Panc1 (cell line): ENCODE data around the gene SESN1. TPM values are rescaled to one million over a fixed set of nuclear protein-coding genes. Genes with fewer than 3 reads are reported as not detected.

Experiments
- ATAC-seq: fragments of 200-7000 bp; cut with Tn5 transposase; 2 replicates; pipeline ENCODE4 v1.9.1; 2020; ENCODE audit warnings: mild to moderate bottlenecking, moderate library complexity
- BruUV-seq: library from RNA; stranded (reverse); fragments of 400-500 nt; replicated peaks from 2 replicates; lab custom pipeline; 2021; lab: Mats Ljungman, UMichigan
- CTCF ChIA-PET: fragments of 300-600 bp; sonication (Branson Sonifier 250); formaldehyde crosslinking; loops from one replicate; lab custom pipeline; 2022; ENCODE audit warnings: antibody characterized with exemption; lab: Charles Lee
- POLR2A ChIA-PET: fragments of 300-600 bp; sonication (Branson Sonifier 250); formaldehyde crosslinking; loops from one replicate; lab custom pipeline; 2022; ENCODE audit warnings: antibody characterized with exemption; lab: Charles Lee
- DNase-seq: peaks from one replicate; pipeline ENCODE4 v3.0.0-alpha.2; 2010; ENCODE audit warnings: low read depth, low spot score
- H3K27ac ChIP-seq: 2 replicates; pipeline ENCODE4 v1.5.1; 2011; ENCODE audit warnings: mild to moderate bottlenecking, low read length, inconsistent platforms
- H3K27me3 ChIP-seq: fragments of 200-500 bp; sonication (Bioruptor generic); 2 replicates; pipeline ENCODE4 v1.6.0; 2014; ENCODE audit warnings: low read length, inconsistent platforms; ENCODE audit not compliant: control insufficient read depth, insufficient read depth
- H3K36me3 ChIP-seq: fragments of 200-500 bp; sonication (Bioruptor generic); 2 replicates; pipeline ENCODE4 v1.5.1; 2014; ENCODE audit warnings: inconsistent platforms, mild to moderate bottlenecking, low read length, moderate library complexity; ENCODE audit not compliant: control insufficient read depth, insufficient read depth
- H3K4me1 ChIP-seq: 2 replicates; pipeline ENCODE4 v1.5.1; 2011; ENCODE audit warnings: inconsistent platforms, mild to moderate bottlenecking, low read length, moderate library complexity; ENCODE audit not compliant: control insufficient read depth, insufficient read depth
- H3K4me3 ChIP-seq, 2 experiments: 2 replicates each; pipeline ENCODE4 v1.5.1; 2011 to 2012; ENCODE audit warnings: low read depth in 2 of 2, low read length in 2 of 2, mild to moderate bottlenecking in 2 of 2, inconsistent platforms in 1 of 2, moderate library complexity in 1 of 2
- H3K9me3 ChIP-seq: fragments of 200-500 bp; sonication (Bioruptor generic); 2 replicates; pipeline ENCODE4 v1.5.1; 2014; ENCODE audit warnings: low read depth, mild to moderate bottlenecking, inconsistent platforms, low read length, moderate library complexity; ENCODE audit not compliant: control insufficient read depth, insufficient read depth
- POLR2AphosphoS5 ChIP-seq: IDR thresholded peaks from 2 replicates; pipeline ENCODE4 v1.6.1; 2012; ENCODE audit warnings: mild to moderate bottlenecking, low read depth, low read length, moderate library complexity
- REST ChIP-seq, 2 experiments: IDR thresholded peaks; 2 replicates each; pipeline ENCODE4 v1.6.1; 2011 to 2012; ENCODE audit warnings: low read depth in 2 of 2, control low read depth in 1 of 2, low read length in 1 of 2, mild to moderate bottlenecking in 1 of 2, moderate library complexity in 1 of 2; ENCODE audit not compliant: insufficient read depth in 1 of 2
- SIN3A ChIP-seq: IDR thresholded peaks from 2 replicates; pipeline ENCODE4 v1.6.1; 2012; ENCODE audit warnings: low read depth, mild to moderate bottlenecking, low read length, moderate library complexity, borderline replicate concordance; ENCODE audit not compliant: insufficient read depth
- TCF7L2 ChIP-seq: IDR thresholded peaks from 2 replicates; pipeline ENCODE4 v1.6.1; 2011; ENCODE audit warnings: mild to moderate bottlenecking, low read depth, low read length, inconsistent platforms
- in situ Hi-C: cut with HindIII; loops from 2 replicates; pipeline ENCODE4 v1.10.0; 2016; ENCODE audit warnings: low sequenced_read_pairs, low pct_unique_long_range_greater_than_20kb
- intact Hi-C: fragments of 100-400 bp; cut with micrococcal nuclease; formaldehyde crosslinking; loops from one replicate; pipeline ENCODE4 v1.10.0; 2022; ENCODE audit not compliant: unreplicated experiment
- total RNA-seq: library from RNA; stranded (reverse); gene quantifications from one replicate; pipeline ENCODE4 v1.2.1, GENCODE V29; 2021; ENCODE audit not compliant: unreplicated experiment
- TF ChIP-seq, protein P1 (sequence below): fragments of 450-650 bp; IDR thresholded peaks from 2 replicates; pipeline ENCODE4 v1.5.1; 2017; ENCODE audit warnings: mild to moderate bottlenecking

SESN1 gene
- total RNA-seq, 1 experiment from 2014 or later = 11.3 TPM

DNA sequence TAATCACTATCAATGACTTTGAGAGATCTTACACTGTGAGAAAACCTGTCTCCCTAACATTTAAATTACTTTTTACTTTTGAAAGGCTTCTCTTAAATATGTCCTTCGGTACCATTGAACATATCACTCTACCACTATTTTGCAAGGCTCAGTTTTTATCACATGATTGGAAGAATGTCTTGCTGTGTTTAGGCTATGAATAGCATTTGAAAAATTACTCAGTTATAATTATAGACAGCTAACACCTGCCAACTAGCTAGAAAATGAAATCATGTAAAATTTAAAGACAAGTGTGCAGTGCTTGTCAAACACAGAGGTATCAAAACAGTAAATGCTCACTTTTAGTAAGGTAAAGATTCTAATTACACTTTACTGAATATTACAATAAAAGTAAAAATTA is 11.0 kb downstream of the SESN1 start:
- CTCF ChIA-PET = no interaction called here
- no TSS peak for BruUV-seq
- H3K36me3 ChIP-seq = no peaks in the 10 kb centered on the region
- in situ Hi-C loops (no loop called here), intact Hi-C loops (no loop called here)
- TF ChIP-seq POLR2AphosphoS5 = no peak
- no peak for DNase-seq
- H3K4me3 ChIP-seq = no peak overlapping the region
- no peak overlapping the region for H3K27ac ChIP-seq
- H3K9me3 ChIP-seq = no peaks in the 10 kb centered on the region
- no peaks in the 10 kb centered on the region for H3K27me3 ChIP-seq
- H3K4me1 ChIP-seq = peaks cover 7% of the 10 kb centered on the region; the same call in 1 of the 2 replicates
- ATAC-seq = no peak
- POLR2A ChIA-PET = interaction anchor here (0.7 kb wide), 1 partner anchor 780 kb away, joined by 4 read pairs; no protein-coding TSS in a partner anchor

GRCh38 chr6:109082188-109082577 is 12.5 kb downstream of the SESN1 start:
- no peak for DNase-seq
- POLR2A ChIA-PET = no interaction called here
- Histone ChIP-seq H3K4me3 (no peak overlapping the region), H3K9me3 (no peaks in the 10 kb centered on the region), H3K27me3 (no peaks in the 10 kb centered on the region), H3K36me3 (no peaks in the 10 kb centered on the region), H3K4me1 (peaks cover 7% of the 10 kb centered on the region; the same call in 1 of the 2 replicates), H3K27ac (no peak overlapping the region)
- intact Hi-C loops = no loop called here
- in situ Hi-C loops = no loop called here
- TF ChIP-seq REST (IDR thresholded peaks at IDR 0.05; ENCODE audit: insufficient read depth in 1 of 2, low read depth in 2 of 2, low read length in 1 of 2) = no peak
- TF ChIP-seq, protein P1, sequence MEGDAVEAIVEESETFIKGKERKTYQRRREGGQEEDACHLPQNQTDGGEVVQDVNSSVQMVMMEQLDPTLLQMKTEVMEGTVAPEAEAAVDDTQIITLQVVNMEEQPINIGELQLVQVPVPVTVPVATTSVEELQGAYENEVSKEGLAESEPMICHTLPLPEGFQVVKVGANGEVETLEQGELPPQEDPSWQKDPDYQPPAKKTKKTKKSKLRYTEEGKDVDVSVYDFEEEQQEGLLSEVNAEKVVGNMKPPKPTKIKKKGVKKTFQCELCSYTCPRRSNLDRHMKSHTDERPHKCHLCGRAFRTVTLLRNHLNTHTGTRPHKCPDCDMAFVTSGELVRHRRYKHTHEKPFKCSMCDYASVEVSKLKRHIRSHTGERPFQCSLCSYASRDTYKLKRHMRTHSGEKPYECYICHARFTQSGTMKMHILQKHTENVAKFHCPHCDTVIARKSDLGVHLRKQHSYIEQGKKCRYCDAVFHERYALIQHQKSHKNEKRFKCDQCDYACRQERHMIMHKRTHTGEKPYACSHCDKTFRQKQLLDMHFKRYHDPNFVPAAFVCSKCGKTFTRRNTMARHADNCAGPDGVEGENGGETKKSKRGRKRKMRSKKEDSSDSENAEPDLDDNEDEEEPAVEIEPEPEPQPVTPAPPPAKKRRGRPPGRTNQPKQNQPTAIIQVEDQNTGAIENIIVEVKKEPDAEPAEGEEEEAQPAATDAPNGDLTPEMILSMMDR = no peak; the same call in 1 of the 2 replicates
- no peak for TF ChIP-seq POLR2AphosphoS5
- no peak for TF ChIP-seq SIN3A
- no peak for TF ChIP-seq TCF7L2
- CTCF ChIA-PET = no interaction called here
- BruUV-seq = no TSS peak
- peak; percentile 63; the same call in 1 of the 2 replicates for ATAC-seq

DNA sequence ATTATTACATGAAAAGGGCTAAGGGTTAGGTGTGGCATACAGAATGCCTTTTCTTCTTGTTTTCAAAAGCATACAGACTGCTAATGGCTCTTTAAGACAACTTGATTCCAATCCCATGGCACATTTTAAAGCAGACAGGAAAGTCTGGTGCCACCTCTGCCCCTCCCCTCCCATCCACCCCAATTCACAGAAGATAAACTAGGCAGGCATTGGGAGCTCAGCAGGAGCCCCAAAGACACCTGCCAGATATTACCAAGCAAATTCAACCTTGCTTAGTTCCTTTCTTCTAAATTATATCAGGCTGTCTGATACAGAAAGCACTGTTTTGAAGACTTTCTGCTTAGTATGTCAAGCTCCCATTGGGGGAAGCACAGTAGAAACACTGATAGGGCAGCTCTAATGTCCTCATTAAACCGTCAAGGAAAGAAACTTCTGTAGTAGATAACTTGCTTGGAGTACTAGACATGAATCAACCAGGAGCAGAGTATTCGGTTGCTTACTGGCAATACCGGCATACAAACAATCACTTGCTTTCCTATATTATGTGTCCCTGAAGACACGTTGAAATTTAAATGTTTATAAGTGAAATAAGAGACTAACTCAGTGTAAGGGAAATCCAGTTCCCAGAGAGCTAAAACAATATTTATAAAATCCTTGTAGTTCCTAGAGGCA is 13.0 kb downstream of the SESN1 start:
- POLR2A ChIA-PET = interaction anchor here (0.6 kb wide), 1 partner anchor 303 kb away, joined by 4 read pairs; no protein-coding TSS in a partner anchor

More for the DNA sequence above, 13.0 kb downstream of the SESN1 start:
- no peak overlapping the region for H3K4me3 ChIP-seq
- H3K4me1 ChIP-seq = peaks cover 7% of the 10 kb centered on the region; the same call in 1 of the 2 replicates
- H3K36me3 ChIP-seq = no peaks in the 10 kb centered on the region
- H3K27ac ChIP-seq = no peak overlapping the region
- no peak for ATAC-seq
- in situ Hi-C loops (no loop called here), intact Hi-C loops (no loop called here)
- TF ChIP-seq REST (IDR thresholded peaks at IDR 0.05; ENCODE audit: insufficient read depth in 1 of 2, low read depth in 2 of 2, low read length in 1 of 2) (no peak), TCF7L2 (no peak)
- TF ChIP-seq, protein P1 = 0 out of 2 replicates have a peak, but pooled peaks have one; percentile 8
- H3K9me3 ChIP-seq = no peaks in the 10 kb centered on the region
- CTCF ChIA-PET = no interaction called here
- BruUV-seq = no TSS peak
- DNase-seq = no peak
- no peaks in the 10 kb centered on the region for H3K27me3 ChIP-seq
